Fibroblast of skin of left quadriceps (primary cell): ENCODE measurements around the gene MCUR1.
"Not testable (repeated sequence)": the region's sequence is repeated elsewhere in the genome, so short reads cannot be mapped to it uniquely, and the experiment has no call there.

Source experiments
- DNase-seq, 2 experiments: peaks; one replicate each; pipeline ENCODE4 v3.0.0-alpha.2; 2013; ENCODE audit warnings: low read depth in 2 of 2

MCUR1 gene

GRCh38 chr6:13814176-13814937 lies at the start of gene MCUR1:
Gene MCUR1, minus strand, starts transcription at chr6:13814557. Its CDS starts 128 bp downstream, at chr6:13814429.
- peak; percentile 59 to 63 for DNase-seq

DNA sequence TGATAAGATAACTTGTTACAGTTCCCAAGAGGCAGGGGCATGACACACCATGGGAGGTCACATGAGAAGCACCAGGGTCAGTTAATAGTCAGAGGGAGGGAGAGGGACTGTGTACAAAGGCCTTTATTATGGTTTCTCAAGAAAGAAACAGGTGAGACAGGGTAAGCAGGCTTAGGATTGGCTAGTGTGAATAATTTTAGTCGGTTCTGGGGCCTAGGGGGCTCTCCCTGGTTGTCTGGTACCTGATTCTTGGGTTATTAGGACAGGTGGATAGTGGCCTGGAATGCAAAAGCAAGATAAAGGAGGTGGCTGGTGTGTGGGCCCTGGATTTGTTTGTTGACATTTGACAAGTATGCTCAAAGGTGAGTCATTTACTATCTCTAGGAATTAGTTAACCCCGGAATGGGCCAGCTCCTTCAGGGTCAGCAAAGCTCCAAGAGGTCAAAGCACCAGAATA lies 49.4 kb upstream of the MCUR1 start:
- no peak for DNase-seq

DNA sequence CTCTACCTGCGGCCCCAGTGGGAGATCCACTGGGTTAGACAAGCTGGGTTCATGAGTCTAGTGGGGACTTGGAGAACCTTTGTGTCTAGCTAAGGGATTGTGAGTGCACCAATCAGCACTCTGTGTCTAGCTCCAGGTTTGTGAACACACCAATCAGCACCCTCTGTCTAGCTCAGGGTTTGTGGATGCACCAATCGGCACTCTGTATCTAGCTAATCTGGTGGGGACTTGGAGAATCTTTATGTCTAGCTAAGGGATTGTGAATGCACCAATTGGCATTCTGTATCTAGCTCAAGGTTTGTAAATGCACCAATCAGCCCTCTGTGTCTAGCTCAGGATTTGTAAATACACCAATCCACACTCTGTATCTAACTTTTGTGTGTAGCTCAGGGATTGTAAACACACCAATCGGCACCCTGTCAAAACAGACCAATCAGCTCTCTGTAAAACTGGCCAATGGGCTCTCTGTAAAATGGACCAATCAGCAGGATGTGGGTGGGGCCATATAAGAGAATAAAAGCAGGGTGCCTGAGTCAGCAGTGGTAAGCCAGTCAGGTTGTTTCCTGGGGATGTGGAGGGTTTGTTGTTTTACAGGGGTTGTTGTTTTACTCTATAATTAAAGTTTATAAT lies 46.3 kb upstream of the MCUR1 start:
- DNase-seq = not testable (repeated sequence)

DNA sequence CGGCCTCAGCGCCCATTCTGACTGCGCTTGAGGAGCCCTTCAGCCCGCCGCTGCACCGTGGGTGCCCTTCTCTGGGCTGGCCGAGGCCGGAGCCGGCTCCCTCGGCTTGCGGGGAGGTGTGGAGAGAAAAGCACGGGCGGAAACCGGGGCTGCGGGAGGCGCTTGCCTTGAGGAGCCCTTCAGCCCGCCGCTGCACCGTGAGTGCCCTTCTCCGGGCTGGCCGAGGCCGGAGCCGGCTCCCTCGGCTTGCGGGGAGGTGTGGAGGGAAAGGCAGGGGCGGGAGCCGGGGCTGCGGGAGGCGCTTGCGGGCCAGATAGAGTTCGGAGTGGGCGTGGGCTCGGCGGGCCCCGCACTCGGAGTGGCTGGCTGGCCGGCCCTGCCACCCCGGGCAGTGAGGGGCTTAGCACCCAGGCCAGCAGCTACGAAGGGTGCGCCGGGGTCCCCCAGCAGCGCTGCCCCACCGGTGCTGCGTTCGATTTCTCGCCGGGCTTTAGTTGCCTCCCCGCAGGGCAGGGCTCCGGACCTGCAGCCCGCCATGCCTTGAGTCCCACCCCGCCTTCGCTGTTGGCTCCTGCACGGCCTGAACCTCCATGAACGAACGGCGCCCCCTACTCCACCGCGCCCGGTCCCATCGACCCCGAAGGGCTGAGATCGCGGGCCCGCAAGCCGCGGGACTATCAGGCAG lies 45.7 kb upstream of the MCUR1 start:
- DNase-seq = no peak

DNA sequence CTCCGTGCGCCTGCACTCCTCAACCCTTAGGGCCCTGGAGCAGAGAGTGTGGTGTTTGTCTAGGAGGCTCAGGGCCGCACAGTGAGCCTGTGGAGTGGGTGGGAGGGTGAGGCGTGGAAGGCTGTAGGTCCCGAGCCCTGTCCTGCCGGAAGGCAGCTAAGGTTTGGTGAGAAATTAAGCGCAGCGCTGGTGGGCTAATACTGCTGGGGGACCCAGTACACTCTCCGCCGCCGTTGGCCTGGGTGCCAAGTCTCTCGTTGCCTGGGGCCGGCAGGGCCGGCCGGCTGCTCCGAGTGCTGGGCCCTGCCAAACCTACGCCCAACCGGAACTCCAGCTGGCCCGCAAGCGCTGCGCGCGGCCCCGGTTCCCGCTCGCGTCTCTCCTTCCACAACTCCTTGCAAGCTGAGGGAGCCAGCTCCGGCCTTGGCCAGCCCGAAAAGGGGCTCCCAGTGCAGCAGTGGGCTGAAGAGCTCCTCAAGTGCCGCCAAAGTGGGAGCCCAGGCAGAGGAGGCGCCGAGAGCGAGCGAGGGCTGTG lies 40.4 kb upstream of the MCUR1 start:
- DNase-seq = no peak

DNA sequence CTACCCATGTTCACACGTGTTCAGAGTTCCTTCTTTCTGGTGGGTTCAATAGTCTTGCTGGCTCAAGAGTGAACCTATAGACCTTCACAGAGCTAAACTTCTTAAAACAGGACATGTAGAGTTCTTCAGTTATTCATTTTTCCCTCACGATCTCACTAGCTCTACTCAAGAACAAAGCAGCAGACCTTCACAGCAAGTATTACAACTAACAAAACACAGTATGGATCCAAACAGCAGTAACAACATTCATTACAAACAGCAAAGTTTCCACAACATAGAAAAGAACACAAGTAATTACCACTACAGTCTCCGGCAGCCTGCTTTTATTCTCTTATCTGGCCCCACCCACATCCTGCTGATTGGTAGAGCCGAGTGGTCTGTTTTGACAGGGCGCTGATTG lies 39.5 kb upstream of the MCUR1 start:
- DNase-seq = no peak

- no peak for DNase-seq
These were observed 37.4 kb upstream of the MCUR1 start for GRCh38 chr6:13851803-13852202.

- DNase-seq = no peak
These were observed 37.0 kb upstream of the MCUR1 start for GRCh38 chr6:13851330-13851729.

DNA sequence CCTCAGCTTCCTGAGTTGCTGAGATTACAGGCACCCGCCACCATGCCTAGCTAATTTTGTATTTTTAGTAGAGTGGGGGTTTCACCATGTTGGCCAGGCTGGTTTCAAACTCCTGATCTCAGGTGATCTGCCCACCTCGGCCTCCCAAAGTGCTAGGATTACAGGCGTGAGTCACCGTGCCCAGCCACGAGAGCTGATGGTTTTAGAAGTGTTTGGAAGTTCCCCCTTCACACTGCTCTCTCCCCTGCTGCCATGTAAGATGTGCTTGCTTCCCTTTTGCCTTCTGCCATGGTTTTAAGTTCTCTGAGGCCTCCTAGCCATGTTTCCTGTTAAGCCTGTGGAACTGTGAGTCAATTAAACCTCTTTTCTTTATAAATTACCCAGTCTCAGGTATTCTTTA lies 36.3 kb upstream of the MCUR1 start:
- DNase-seq = not testable (repeated sequence)

DNA sequence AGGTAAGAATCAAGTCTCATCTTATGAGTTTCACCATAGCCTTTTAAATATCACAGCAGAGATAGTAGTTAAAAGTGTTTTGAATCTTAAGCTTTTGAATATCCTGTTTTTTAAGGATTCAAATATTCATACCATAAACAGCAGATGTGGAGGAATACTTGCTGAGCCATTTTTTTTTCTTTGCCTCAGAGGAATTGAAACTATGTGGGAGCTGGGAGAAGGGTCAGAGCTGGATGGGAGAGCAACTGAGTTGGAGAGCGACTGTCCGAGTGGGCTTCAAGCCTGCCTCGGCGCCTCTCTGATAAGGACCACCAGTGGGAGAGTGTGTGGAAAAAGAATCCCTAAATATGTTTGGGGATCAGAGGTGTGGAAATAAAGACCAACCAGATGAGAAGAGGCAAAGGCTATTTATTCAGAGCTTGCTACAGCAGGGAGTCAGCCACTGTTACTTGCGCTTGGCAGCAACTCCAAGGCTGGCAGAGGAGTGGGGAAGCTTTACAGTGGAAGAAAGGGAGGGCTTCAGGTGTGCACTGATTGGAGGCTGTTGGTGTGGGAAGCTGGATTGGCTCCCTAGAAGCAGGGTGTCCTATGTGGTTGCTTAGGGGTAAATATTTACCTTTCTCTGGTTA lies 34.3 kb upstream of the MCUR1 start:
- no peak for DNase-seq

DNA sequence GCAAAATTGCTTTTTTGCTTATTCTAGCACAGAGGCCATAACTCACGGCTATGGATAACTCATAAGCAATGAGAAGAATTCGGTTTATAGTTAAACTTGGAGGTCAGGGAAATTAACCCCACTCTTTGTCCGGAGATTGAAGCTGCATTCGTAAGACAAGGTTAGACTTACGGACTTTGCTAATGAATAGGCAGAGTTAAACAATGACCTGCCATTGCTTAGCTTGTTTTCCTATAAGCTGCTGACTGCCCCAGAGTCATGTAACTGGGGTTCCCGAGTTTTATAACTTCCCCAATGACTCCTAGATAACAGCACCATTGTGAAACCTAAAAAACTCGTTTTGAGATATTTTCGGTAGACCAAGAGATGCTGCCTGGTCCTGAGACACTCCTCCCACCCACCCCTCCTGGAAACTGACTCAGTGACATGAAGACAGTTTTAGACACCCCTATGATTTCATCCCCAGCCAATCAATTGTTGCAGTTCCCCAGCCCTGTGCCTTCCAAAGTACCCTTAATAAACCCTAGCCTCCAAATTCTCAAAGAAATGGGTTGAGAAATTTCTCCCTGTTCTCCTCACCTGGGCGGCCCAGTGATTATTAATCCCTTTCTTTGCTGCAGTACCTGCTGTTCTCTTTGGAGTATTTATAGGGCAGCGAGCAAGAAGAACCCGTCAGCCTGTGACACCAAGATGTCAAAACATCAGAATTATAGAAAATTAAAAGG lies 33.1 kb upstream of the MCUR1 start:
- no peak for DNase-seq

DNA sequence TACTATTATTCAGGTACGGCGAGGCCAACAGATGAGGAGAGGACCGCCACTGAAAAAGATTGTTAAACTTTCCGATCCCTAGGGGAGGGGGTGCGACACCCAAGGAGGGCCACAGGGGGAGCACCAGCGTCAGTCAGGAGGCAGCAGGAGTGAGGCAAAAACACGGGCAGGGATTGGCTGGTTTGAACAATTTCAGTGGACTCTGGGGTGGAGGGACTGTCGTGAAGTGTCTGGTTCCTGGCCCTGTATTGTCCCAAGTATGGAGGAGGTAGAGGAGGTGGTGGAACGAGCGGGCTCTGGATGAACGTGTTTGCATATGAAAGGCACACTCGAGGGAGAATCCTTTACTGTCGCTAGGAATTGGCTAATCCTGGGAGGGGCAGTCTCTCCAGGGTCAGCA lies 32.5 kb upstream of the MCUR1 start:
- no peak for DNase-seq

GRCh38 chr6:13841936-13842335 lies 27.6 kb upstream of the MCUR1 start:
- DNase-seq = no peak

DNA sequence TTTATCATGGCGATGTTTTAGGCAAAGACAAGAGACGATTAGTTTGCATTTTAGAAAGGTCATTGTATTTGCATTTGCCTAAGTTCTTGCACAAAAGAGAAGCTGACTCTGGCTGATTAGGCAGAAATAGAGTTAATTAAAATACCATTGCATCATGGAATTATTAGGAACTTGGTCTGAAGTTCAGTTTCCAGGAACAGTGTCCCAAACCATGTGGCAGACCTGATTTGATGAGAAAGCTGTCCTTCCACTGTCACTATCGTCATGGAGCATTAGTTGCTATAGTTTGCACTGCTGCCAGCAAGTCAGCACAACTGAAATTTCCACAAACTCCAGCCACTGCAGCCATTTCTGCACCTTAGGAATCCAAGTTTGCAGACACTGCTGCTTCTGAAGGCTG lies 24.3 kb upstream of the MCUR1 start:
- no peak for DNase-seq

DNA sequence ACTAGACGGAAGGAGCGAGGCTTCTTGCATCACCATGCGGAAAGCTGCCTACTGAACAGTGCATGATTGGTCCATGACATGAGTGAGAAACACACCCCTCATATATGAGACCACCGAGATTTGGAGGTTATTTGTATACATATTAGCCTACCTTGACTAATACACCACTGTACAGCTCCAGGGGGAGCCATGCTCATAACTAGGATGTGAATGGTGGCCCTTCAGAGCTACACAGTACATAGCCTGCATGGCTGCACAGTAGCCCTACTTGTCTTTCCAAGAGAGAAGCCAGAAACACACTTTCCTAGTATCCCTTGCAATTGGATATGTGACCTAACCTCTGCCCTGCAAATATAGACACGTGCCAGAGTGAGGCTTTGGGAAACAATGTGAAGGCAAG lies 21.8 kb upstream of the MCUR1 start:
- no peak for DNase-seq

GRCh38 chr6:13834790-13835189 lies 20.4 kb upstream of the MCUR1 start:
- DNase-seq = no peak

DNA sequence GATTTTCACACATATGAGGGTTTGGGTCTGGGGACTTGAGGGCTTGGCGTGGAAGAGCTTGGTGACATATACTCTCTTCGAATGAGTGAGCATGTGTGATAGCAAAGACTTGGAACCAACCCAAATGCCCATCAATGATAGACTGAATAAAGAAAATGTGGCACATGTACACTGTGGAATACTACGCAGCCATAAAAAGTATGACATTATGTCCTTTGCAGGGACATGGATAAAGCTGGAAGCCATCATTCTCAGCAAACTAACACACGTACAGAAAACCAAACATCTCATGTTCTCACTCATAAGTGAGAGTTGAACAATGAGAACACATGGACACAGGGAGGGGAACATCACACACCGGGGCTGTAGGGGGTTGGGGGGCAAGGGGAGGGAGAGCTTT lies 19.7 kb upstream of the MCUR1 start:
- DNase-seq = not testable (repeated sequence)

GRCh38 chr6:13832778-13833177 lies 18.4 kb upstream of the MCUR1 start:
- DNase-seq = no peak

DNA sequence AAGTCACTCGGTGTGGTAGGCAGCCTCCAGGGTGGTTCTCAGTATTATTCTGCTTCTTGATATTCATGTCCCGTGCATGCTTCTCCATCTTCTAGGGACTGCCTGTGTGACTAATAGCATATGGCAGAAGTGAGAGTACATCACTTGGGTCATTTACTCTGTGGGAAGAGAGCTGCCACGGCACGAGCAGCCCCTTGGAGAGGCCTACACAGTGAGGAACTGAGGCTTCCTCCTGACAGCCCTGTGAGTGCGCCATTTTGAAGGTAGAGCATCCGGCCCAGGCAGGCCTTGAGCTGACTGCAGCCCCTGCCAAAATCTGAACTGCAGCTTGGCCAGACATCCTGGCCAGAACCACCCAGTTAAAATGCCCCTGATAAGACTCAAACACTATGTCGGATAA lies 17.3 kb upstream of the MCUR1 start:
- no peak for DNase-seq

DNA sequence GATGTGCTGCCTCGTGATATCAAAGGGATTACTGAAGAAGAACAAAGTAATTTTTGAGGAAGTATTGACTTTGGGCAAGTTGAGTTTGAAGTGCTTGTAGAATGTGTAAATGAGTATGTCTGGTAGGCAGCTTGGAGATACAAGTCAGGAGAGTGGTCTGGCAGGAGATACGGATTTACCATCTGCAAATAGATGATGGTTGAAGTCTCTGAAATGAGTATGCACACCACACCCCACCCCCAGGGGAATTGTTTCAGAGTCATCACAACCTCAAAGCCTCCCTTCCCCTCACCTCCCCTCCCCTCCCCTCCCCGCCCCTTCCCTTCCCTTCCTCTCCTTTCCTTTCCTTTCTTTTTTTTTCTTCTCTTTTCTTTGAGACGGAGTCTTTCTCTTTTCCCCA lies 16.4 kb upstream of the MCUR1 start:
- no peak for DNase-seq

DNA sequence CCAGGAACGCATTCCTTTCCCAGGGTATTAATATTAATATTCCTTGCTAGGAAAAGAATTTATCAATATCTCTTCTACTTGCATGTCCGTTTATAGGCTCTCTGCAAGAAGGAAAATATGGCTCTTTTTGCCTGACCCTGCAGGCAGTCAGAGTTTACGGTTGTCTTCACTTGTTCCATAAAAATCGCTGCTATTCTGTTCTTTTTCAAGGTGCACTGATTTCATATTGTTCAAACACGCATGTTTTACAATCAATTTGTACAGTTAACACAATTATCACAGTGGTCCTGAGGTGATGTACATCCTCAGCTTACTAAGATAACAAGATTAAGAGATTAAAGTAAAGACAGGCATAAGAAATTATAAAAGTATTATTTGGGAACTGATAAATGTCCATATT lies 15.1 kb upstream of the MCUR1 start:
- not testable (repeated sequence) for DNase-seq
